Measurements from ENCODE around the gene ZBTB38.

GRCh38 chr3:141409940-141410241, 41.6 kb downstream of the ZBTB38 start:
- TF ChIP-seq CTCF (IDR thresholded peaks at IDR 0.05) (no peak), POLR2A (IDR thresholded peaks at IDR 0.05) (no peak), EP300 (IDR thresholded peaks at IDR 0.05) (no peak)

Data from ovary (tissue), 3 donors.